HEK293 (cell line): ENCODE data around the gene PSMD13.

Source experiments
- CTCF ChIA-PET: fragments of 350-600 bp; formaldehyde crosslinking; extraction: SDS; loops from one replicate; lab custom pipeline; 2021; ENCODE audit warnings: antibody characterized with exemption; lab: Yijun Ruan, JAX
- POLR2A ChIA-PET: fragments of 300-600 bp; formaldehyde crosslinking; extraction: SDS; loops from one replicate; lab custom pipeline; 2020; ENCODE audit warnings: antibody characterized with exemption, inconsistent platforms; lab: Yijun Ruan, JAX
- H3K27ac ChIP-seq: fragments of 200-500 bp; sonication (Bioruptor generic); 2 replicates; pipeline ENCODE4 v1.5.1; 2014; ENCODE audit warnings: low read depth, low read length, control low read depth, inconsistent platforms; ENCODE audit errors: extremely low read depth
- H3K36me3 ChIP-seq, 2 experiments: fragments of 200-500 bp in 1 of 2; sonication (Bioruptor generic) in 1 of 2; 1 replicate in 1 of 2; 2 replicates in 1 of 2; pipeline ENCODE4 v1.5.1; 2014 to 2017; ENCODE audit warnings: inconsistent platforms in 2 of 2, low read length in 2 of 2; ENCODE audit not compliant: control insufficient read depth in 2 of 2, insufficient read depth in 1 of 2
- H3K4me1 ChIP-seq: fragments of 200-500 bp; sonication (Bioruptor generic); 2 replicates; pipeline ENCODE4 v1.5.1; 2014; ENCODE audit warnings: mild to moderate bottlenecking, low read length, inconsistent platforms; ENCODE audit not compliant: control insufficient read depth, insufficient read depth
- H3K4me3 ChIP-seq: 2 replicates; pipeline ENCODE4 v1.5.1; 2011; ENCODE audit warnings: low read depth, mild to moderate bottlenecking, control low read depth, low read length, moderate library complexity
- H3K9me3 ChIP-seq: fragments of 200-500 bp; sonication (Bioruptor generic); 2 replicates; pipeline ENCODE4 v1.5.1; 2014; ENCODE audit warnings: low read depth, low read length, inconsistent platforms; ENCODE audit not compliant: control insufficient read depth, insufficient read depth
- ATF2 ChIP-seq: fragments of 450-650 bp; formaldehyde crosslinking; IDR thresholded peaks from 2 replicates; pipeline ENCODE4 v1.5.1; 2016; ENCODE audit warnings: missing biosample characterization, missing genetic modification characterization, low read depth
- GLI2 ChIP-seq: fragments of 450-650 bp; formaldehyde crosslinking; IDR thresholded peaks from 2 replicates; pipeline ENCODE4; 2017; ENCODE audit warnings: missing biosample characterization, missing genetic modification characterization, low read depth, borderline replicate concordance
- INSM2 ChIP-seq: fragments of 450-650 bp; formaldehyde crosslinking; IDR thresholded peaks from 2 replicates; pipeline ENCODE4 v1.5.1; 2016; ENCODE audit warnings: missing biosample characterization, missing genetic modification characterization
- PRDM4 ChIP-seq: fragments of 450-650 bp; formaldehyde crosslinking; IDR thresholded peaks from 2 replicates; pipeline ENCODE4 v1.5.1; 2017; ENCODE audit warnings: missing biosample characterization, missing genetic modification characterization
- SP7 ChIP-seq: fragments of 450-650 bp; formaldehyde crosslinking; IDR thresholded peaks from 2 replicates; pipeline ENCODE4 v1.5.1; 2016; ENCODE audit warnings: missing biosample characterization, missing genetic modification characterization
- TCF7L2 ChIP-seq: IDR thresholded peaks from 2 replicates; pipeline ENCODE4 v1.6.1; 2011; ENCODE audit warnings: low read depth, mild to moderate bottlenecking, inconsistent platforms, low read length, moderate library complexity, borderline replicate concordance
- TRIM28 ChIP-seq: IDR thresholded peaks from 2 replicates; pipeline ENCODE4 v1.6.1; 2011; ENCODE audit warnings: low read length, control low read depth, borderline replicate concordance
- ZBTB11 ChIP-seq: fragments of 450-650 bp; formaldehyde crosslinking; conservative IDR thresholded peaks from 2 replicates; pipeline ENCODE4 v1.5.1; 2016; ENCODE audit warnings: low read depth, missing biosample characterization, missing genetic modification characterization
- ZBTB49 ChIP-seq: fragments of 450-650 bp; formaldehyde crosslinking; IDR thresholded peaks from 2 replicates; pipeline ENCODE4 v1.5.1; 2016; ENCODE audit warnings: missing biosample characterization, missing genetic modification characterization, low read depth
- ZNF114 ChIP-seq: fragments of 450-650 bp; formaldehyde crosslinking; IDR thresholded peaks from 2 replicates; pipeline ENCODE4 v1.5.0; 2017; ENCODE audit warnings: missing biosample characterization, missing genetic modification characterization
- ZNF121 ChIP-seq: fragments of 450-650 bp; formaldehyde crosslinking; IDR thresholded peaks from 2 replicates; pipeline ENCODE4 v1.5.1; 2016; ENCODE audit warnings: missing biosample characterization, missing genetic modification characterization
- ZNF133 ChIP-seq: fragments of 450-650 bp; formaldehyde crosslinking; IDR thresholded peaks from 2 replicates; pipeline ENCODE4 v1.5.1; 2016; ENCODE audit warnings: missing biosample characterization, missing genetic modification characterization
- ZNF140 ChIP-seq: fragments of 450-650 bp; formaldehyde crosslinking; IDR thresholded peaks from 2 replicates; pipeline ENCODE4 v1.5.1; 2016; ENCODE audit warnings: missing biosample characterization, missing genetic modification characterization
- ZNF18 ChIP-seq: fragments of 450-650 bp; formaldehyde crosslinking; IDR thresholded peaks from 2 replicates; pipeline ENCODE4 v1.5.1; 2016; ENCODE audit warnings: missing biosample characterization, missing genetic modification characterization
- ZNF223 ChIP-seq: fragments of 450-650 bp; formaldehyde crosslinking; IDR thresholded peaks from 2 replicates; pipeline ENCODE4 v1.5.1; 2016; ENCODE audit warnings: missing biosample characterization, missing genetic modification characterization
- ZNF266 ChIP-seq: fragments of 450-650 bp; formaldehyde crosslinking; IDR thresholded peaks from 2 replicates; pipeline ENCODE4 v1.5.1; 2016; ENCODE audit warnings: missing biosample characterization, missing genetic modification characterization, low read depth
- ZNF324 ChIP-seq: fragments of 450-650 bp; formaldehyde crosslinking; IDR thresholded peaks from 2 replicates; pipeline ENCODE4 v1.5.1; 2016; ENCODE audit warnings: missing biosample characterization, missing genetic modification characterization
- ZNF335 ChIP-seq: fragments of 450-650 bp; formaldehyde crosslinking; conservative IDR thresholded peaks from 2 replicates; pipeline ENCODE4 v1.5.1; 2016; ENCODE audit warnings: missing biosample characterization, missing genetic modification characterization
- ZNF404 ChIP-seq: fragments of 450-650 bp; formaldehyde crosslinking; IDR thresholded peaks from 2 replicates; pipeline ENCODE4 v1.5.1; 2017; ENCODE audit warnings: missing biosample characterization, missing genetic modification characterization
- ZNF658 ChIP-seq: fragments of 450-650 bp; formaldehyde crosslinking; IDR thresholded peaks from 2 replicates; pipeline ENCODE4; 2016; ENCODE audit warnings: missing biosample characterization, missing genetic modification characterization
- ZNF701 ChIP-seq: fragments of 450-650 bp; formaldehyde crosslinking; IDR thresholded peaks from 2 replicates; pipeline ENCODE4 v1.5.1; 2016; ENCODE audit warnings: missing biosample characterization, missing genetic modification characterization

PSMD13 gene

GRCh38 chr11:225734-226453, 10.9 kb upstream of the PSMD13 start:
- TF ChIP-seq ZNF140 (no peak), TRIM28 (no peak), ZNF658 (tag by site-specific recombination) (no peak), ZNF266 (no peak), ZBTB49 (no peak), ZNF701 (tag by site-specific recombination) (no peak), ZNF133 (tag by site-specific recombination) (peak; percentile 60; the same call in 1 of the 2 replicates)
- ChIA-PET POLR2A (interaction anchor here (1.5 kb wide), 1 partner anchor 19 kb away, joined by 6 read pairs; the partner anchor contains the start of genes BET1L and RIC8A), CTCF (no interaction called here)
- no peaks in the 10 kb centered on the region for H3K4me1 ChIP-seq
- peaks cover 0 to 32% of the 10 kb centered on the region in 2 experiments; a peak in 2 of 3 replicates for H3K36me3 ChIP-seq
- no peak overlapping the region for H3K4me3 ChIP-seq
- no peaks in the 10 kb centered on the region for H3K9me3 ChIP-seq
- no peak overlapping the region for H3K27ac ChIP-seq

- no peak overlapping the region for H3K27ac ChIP-seq
- ChIA-PET CTCF (no interaction called here), POLR2A (interaction anchor here (1.0 to 1.2 kb wide), 2 partner anchors 11 to 21 kb away, joined by 3 to 5 read pairs; partner anchors contain the start of genes BET1L and RIC8A)
- H3K36me3 ChIP-seq: peaks cover 0 to 26% of the 10 kb centered on the region in 2 experiments; a peak in 2 of 3 replicates
- no peaks in the 10 kb centered on the region for H3K4me1 ChIP-seq
- no peak overlapping the region for H3K4me3 ChIP-seq
- H3K9me3 ChIP-seq: no peaks in the 10 kb centered on the region
- no peak for TF ChIP-seq ZBTB11 (tag by site-specific recombination)
- TF ChIP-seq PRDM4 (tag by site-specific recombination): no peak
- no peak for TF ChIP-seq ZNF404 (tag by site-specific recombination)
- no peak for TF ChIP-seq TRIM28
- TF ChIP-seq ZNF18: no peak
- no peak for TF ChIP-seq INSM2 (tag by site-specific recombination)
- no peak for TF ChIP-seq TCF7L2
- no peak for TF ChIP-seq ZNF223 (tag by site-specific recombination)
- TF ChIP-seq ZNF324 (tag by site-specific recombination): no peak
- no peak for TF ChIP-seq ATF2
- no peak for TF ChIP-seq ZNF114 (tag by site-specific recombination)
- TF ChIP-seq ZNF335 (tag by site-specific recombination): no peak
- TF ChIP-seq SP7: no peak
- TF ChIP-seq ZNF121: no peak
- no peak for TF ChIP-seq GLI2
Observed at GRCh38 chr11:227824-228379, 8.9 kb upstream of the PSMD13 start.
